K562 (cell line): ENCODE results near the gene SPDYE4. TPM values are rescaled to one million over a fixed set of nuclear protein-coding genes. Genes with fewer than 3 reads are reported as not detected.

ENCODE experiments used
- ATAC-seq: fragments of 200-7000 bp; cut with Tn5 transposase; 3 replicates; pipeline ENCODE4 v1.9.1; 2020; ENCODE audit warnings: moderate library complexity
- BruUV-seq: library from RNA; stranded (reverse); fragments of 400-500 nt; replicated peaks from 2 replicates; lab custom pipeline; 2021; lab: Mats Ljungman, UMichigan
- CTCF ChIA-PET: fragments of 300-600 bp; formaldehyde crosslinking; extraction: SDS; loops from one replicate; lab custom pipeline; 2021; ENCODE audit warnings: low intra/inter-chr PET ratio; lab: Yijun Ruan, JAX
- POLR2A ChIA-PET: fragments of 300-600, 350-650 bp; sonication (Branson Sonifier 250); formaldehyde crosslinking; extraction: SDS; loops from one replicate; lab custom pipeline; 2021; ENCODE audit warnings: antibody characterized with exemption, inconsistent platforms; lab: Yijun Ruan, JAX
- DNase-seq, 4 experiments: peaks; one replicate each; pipeline versions ENCODE4 v3.0.0 to v3.0.0-alpha.2; 2011 to 2018; ENCODE audit warnings: low spot score in 3 of 4, mixed read lengths in 3 of 4; ENCODE audit errors: extremely low read depth in 1 of 4
- FAIRE-seq: peaks from 2 replicates; lab custom pipeline; 2011; peaks lifted over from hg19 to GRCh38; lab: Jason Lieb, UNC
- H2AFZ ChIP-seq: 2 replicates; pipeline ENCODE4 v1.6.0; 2011; ENCODE audit warnings: low read depth, low read length, control low read depth, inconsistent platforms
- H3K27ac ChIP-seq: fragments of 200-600 bp; 3 replicates; pipeline ENCODE4 v1.8.0; 2011; ENCODE audit warnings: low read depth, mild to moderate bottlenecking, control low read depth, inconsistent platforms, low read length, moderate library complexity, mixed read lengths; ENCODE audit errors: extremely low read depth
- H3K27me3 ChIP-seq, 2 experiments: fragments of 300-600 bp in 1 of 2; 2 replicates in 1 of 2; 3 replicates in 1 of 2; pipeline versions ENCODE4 v1.6.0 to v1.8.0; 2011; ENCODE audit warnings: inconsistent platforms in 2 of 2, low read length in 2 of 2, mild to moderate bottlenecking in 1 of 2, mixed read lengths in 1 of 2, moderate library complexity in 1 of 2; ENCODE audit not compliant: control insufficient read depth in 2 of 2, insufficient read depth in 2 of 2
- H3K36me3 ChIP-seq: fragments of 300-600 bp; 3 replicates; pipeline ENCODE4 v1.8.0; 2011; ENCODE audit warnings: mild to moderate bottlenecking, low read length, inconsistent platforms; ENCODE audit not compliant: control insufficient read depth, insufficient read depth
- H3K4me1 ChIP-seq, 2 experiments: fragments of 200-600 bp in 1 of 2; replicated peaks in 1 of 2; 2 replicates in 1 of 2; 3 replicates in 1 of 2; pipeline versions ENCODE4 v1.5.1 to v1.8.0; 2011; ENCODE audit warnings: inconsistent platforms in 2 of 2, low read length in 2 of 2, mild to moderate bottlenecking in 1 of 2, mixed read lengths in 1 of 2, moderate library complexity in 1 of 2; ENCODE audit not compliant: control insufficient read depth in 2 of 2, insufficient read depth in 2 of 2
- H3K4me2 ChIP-seq: 2 replicates; pipeline ENCODE4 v1.6.1; 2011; ENCODE audit warnings: low read length, control low read depth, inconsistent platforms, mixed read lengths; ENCODE audit not compliant: insufficient read depth
- H3K4me3 ChIP-seq: fragments of 200-600 bp; sonication (generic), shearing (Covaris generic); 2 replicates; pipeline ENCODE4 v1.5.1; 2016; ENCODE audit warnings: control low read depth, inconsistent platforms
- H3K79me2 ChIP-seq: fragments of 200-600 bp; 3 replicates; pipeline ENCODE4 v1.8.0; 2011; ENCODE audit warnings: low read length, inconsistent platforms; ENCODE audit not compliant: control insufficient read depth, insufficient read depth
- H3K9ac ChIP-seq, 2 experiments: 2 replicates each; pipeline versions ENCODE4 v1.6.0 to v1.6.1; 2011; ENCODE audit warnings: low read depth in 2 of 2, low read length in 2 of 2, control low read depth in 1 of 2, inconsistent platforms in 1 of 2, mild to moderate bottlenecking in 1 of 2, mixed read lengths in 1 of 2; ENCODE audit not compliant: insufficient read depth in 1 of 2
- H3K9me1 ChIP-seq: one replicate; pipeline ENCODE4 v1.6.0; 2011; ENCODE audit warnings: inconsistent platforms, mild to moderate bottlenecking, low read length, moderate library complexity; ENCODE audit not compliant: control insufficient read depth, insufficient read depth
- H3K9me3 ChIP-seq: replicated peaks from 2 replicates; pipeline ENCODE4 v1.5.1; 2011; ENCODE audit warnings: low read depth, low read length, inconsistent platforms; ENCODE audit not compliant: control insufficient read depth, insufficient read depth
- H4K20me1 ChIP-seq: replicated peaks from 2 replicates; pipeline ENCODE4 v1.6.1; 2011; ENCODE audit warnings: low read length, inconsistent platforms, mixed read lengths; ENCODE audit not compliant: control insufficient read depth, insufficient read depth
- CREB1 ChIP-seq, 2 experiments: sonication (generic) in 1 of 2; formaldehyde crosslinking in 1 of 2; IDR thresholded peaks; 2 replicates each; pipeline versions ENCODE4 v1.6.1 to v1.8.0; 2012 to 2022; ENCODE audit warnings: inconsistent platforms in 1 of 2, mild to moderate bottlenecking in 1 of 2, missing genetic modification reagents in 1 of 2, moderate library complexity in 1 of 2
- HIVEP1 ChIP-seq: fragments of 250-450 bp; sonication (Bioruptor Pico); IDR thresholded peaks from 2 replicates; pipeline ENCODE4 v1.4.0; 2020; ENCODE audit warnings: mild to moderate bottlenecking
- KAT7 ChIP-seq: sonication (generic); formaldehyde crosslinking; IDR thresholded peaks from 2 replicates; pipeline ENCODE4 v1.8.0; 2022; ENCODE audit warnings: missing genetic modification reagents, mild to moderate bottlenecking, borderline replicate concordance
- NR0B1 ChIP-seq: fragments of 450-650 bp; IDR thresholded peaks from one replicate; pipeline ENCODE4 v1.6.1; 2018; ENCODE audit warnings: mild to moderate bottlenecking, moderate library complexity; ENCODE audit not compliant: partially characterized antibody
- RHOXF2B ChIP-seq: fragments of 250-450 bp; sonication (Bioruptor Pico); conservative IDR thresholded peaks from 2 replicates; pipeline ENCODE4 v1.5.1; 2021
- TAF15 ChIP-seq: fragments of 200-400 bp; formaldehyde crosslinking; IDR thresholded peaks from 2 replicates; pipeline ENCODE4 v1.6.1; 2017; ENCODE audit warnings: mild to moderate bottlenecking, low read depth, low read length, moderate library complexity
- ZBTB40 ChIP-seq, 2 experiments: fragments of 450-650 bp in 1 of 2; sonication (generic) in 1 of 2; formaldehyde crosslinking in 1 of 2; IDR thresholded peaks; 2 replicates each; pipeline versions ENCODE4 v1.7.1 to v1.9.0; 2016 to 2022; ENCODE audit warnings: inconsistent platforms in 1 of 2, mild to moderate bottlenecking in 1 of 2, missing genetic modification reagents in 1 of 2
- ZEB2 ChIP-seq: fragments of 450-650 bp; IDR thresholded peaks from 2 replicates; pipeline ENCODE4 v1.6.1; 2016
- ZFX ChIP-seq: sonication (generic); formaldehyde crosslinking; IDR thresholded peaks from 2 replicates; pipeline ENCODE4 v1.8.0; 2022; ENCODE audit warnings: mild to moderate bottlenecking, missing genetic modification reagents, moderate library complexity
- ZNF274 ChIP-seq: IDR thresholded peaks from 2 replicates; pipeline ENCODE4 v1.6.1; 2011; ENCODE audit warnings: low read depth, mild to moderate bottlenecking, low read length, moderate library complexity, borderline replicate concordance
- ZZZ3 ChIP-seq: fragments of 450-650 bp; IDR thresholded peaks from 2 replicates; pipeline ENCODE4 v1.6.1; 2016; ENCODE audit warnings: antibody characterized with exemption, mild to moderate bottlenecking, moderate library complexity
- WGBS: fragments of 100-300 bp; shearing (Covaris generic); methylation state at CpG from one replicate; pipeline ENCODE4 v1.1.6; 2016; ENCODE audit warnings: low coverage, mixed read lengths; ENCODE audit not compliant: insufficient coverage; ENCODE audit errors: missing lambda C conversion rate; 5-methylcytosine and 5-hydroxymethylcytosine counted together
- in situ Hi-C: fragments of 300-500 bp; cut with MboI; formaldehyde crosslinking; loops from 4 replicates; pipeline ENCODE4 v1.15.0; 2018; ENCODE audit warnings: inconsistent platforms, mixed read lengths
- intact Hi-C: fragments of 100-400 bp; cut with micrococcal nuclease; formaldehyde crosslinking; loops from 2 replicates; pipeline ENCODE4 v1.14.2; 2022
- polyA plus RNA-seq, 8 experiments: library from polyadenylated mRNA; depleted of rRNA in 4 of 8; stranded (reverse) in 5 of 8; unstranded in 3 of 8; fragments of >200 nt; fragmentation: Nextera tagmentation in 2 of 8; fragmentation: Illumina TruSeq in 1 of 8; extraction: Ambion mirVana in 2 of 8; extraction: Trizol in 1 of 8; gene quantifications; 2 replicates each; pipeline versions ENCODE4 v1.2.1 to v1.2.3, GENCODE V29; 2011 to 2014; ENCODE audit warnings: inconsistent platforms in 1 of 8, missing spikeins in 1 of 8
- total RNA-seq, 7 experiments: library from RNA; depleted of rRNA in 6 of 7; stranded (reverse); fragments of >200 nt in 6 of 7; fragmentation: Illumina TruSeq in 2 of 7; extraction: Trizol in 2 of 7; gene quantifications; 2 replicates each; pipeline versions ENCODE4 v1.2.1 to v1.2.3, GENCODE V29; 2011 to 2021; ENCODE audit warnings: low replicate concordance in 1 of 7

SPDYE4 gene
- total and polyA plus RNA-seq, 9 of the 15 experiments (the other 6 are each of a cell fraction or from before 2014, with no cell fraction given): not detected

GRCh38 chr17:8734876-8735275 is 23.5 kb downstream of the SPDYE4 start:
- Histone ChIP-seq H3K27ac (no peak overlapping the region), H3K9me1 (no peaks in the 10 kb centered on the region), H2AFZ (no peak overlapping the region), H3K36me3 (no peaks in the 10 kb centered on the region), H3K9me3 (no peaks in the 10 kb centered on the region), H3K4me2 (no peak overlapping the region), H3K9ac (no peak overlapping the region), H3K27me3 (peaks cover 0 to 39% of the 10 kb centered on the region in 2 experiments; a peak in 4 of 5 replicates), H3K4me3 (no peak overlapping the region), H3K79me2 (no peaks in the 10 kb centered on the region), H4K20me1 (peaks cover 4% of the 10 kb centered on the region; the same call in 1 of the 2 replicates), H3K4me1 (peaks cover 0 to 8% of the 10 kb centered on the region in 2 experiments; a peak in 2 of 5 replicates)
- FAIRE-seq (no peak), ATAC-seq (no peak), DNase-seq (no peak)
- POLR2A ChIA-PET: no interaction called here
- in situ Hi-C loops: no loop called here
- 29% methylated on average over 9 of the region's 10 CpGs for WGBS
- BruUV-seq: no TSS peak
- intact Hi-C loops: loop anchor here (5.0 kb wide), 1 partner anchor 68 kb away; no protein-coding TSS in a partner anchor
- CTCF ChIA-PET: no interaction called here
- TF ChIP-seq ZZZ3 (no peak), ZNF274 (no peak), ZFX (CRISPR knock-in tag) (no peak), HIVEP1 (CRISPR knock-in tag) (no peak), ZBTB40 (IDR thresholded peaks at IDR 0.05) (no peak), ZBTB40 (CRISPR knock-in tag; IDR thresholded peaks at IDR 0.05) (no peak), KAT7 (CRISPR knock-in tag) (no peak), RHOXF2B (CRISPR knock-in tag) (no peak), ZEB2 (no peak), NR0B1 (no peak), TAF15 (no peak), CREB1 (IDR thresholded peaks at IDR 0.05) (no peak), CREB1 (CRISPR knock-in tag; IDR thresholded peaks at IDR 0.05) (no peak)
